H9 (cell line): ENCODE results near the gene IRF1. TPM values are rescaled to one million over a fixed set of nuclear protein-coding genes. Genes with fewer than 3 reads are reported as not detected.

ENCODE experiments used
- DNase-seq: peaks from one replicate; pipeline ENCODE4 v3.0.0-alpha.2; 2017
- H2AFZ ChIP-seq: one replicate; pipeline ENCODE4 v1.6.1; 2013; ENCODE audit warnings: mild to moderate bottlenecking, low read length, control low read depth, moderate library complexity
- H2AK5ac ChIP-seq: 2 replicates; pipeline ENCODE4 v1.6.1; 2013; ENCODE audit warnings: low read length, control low read depth, mixed read lengths; ENCODE audit not compliant: insufficient read length
- H2BK120ac ChIP-seq: one replicate; pipeline ENCODE4 v1.6.1; 2013; ENCODE audit warnings: low read depth, mild to moderate bottlenecking, low read length, control low read depth, inconsistent platforms; ENCODE audit not compliant: poor library complexity, severe bottlenecking
- H2BK12ac ChIP-seq: 2 replicates; pipeline ENCODE4 v1.6.1; 2013; ENCODE audit warnings: low read length, control low read depth, mixed read lengths, low read depth; ENCODE audit not compliant: insufficient read length
- H2BK15ac ChIP-seq: 2 replicates; pipeline ENCODE4 v1.6.1; 2013; ENCODE audit warnings: low read depth, low read length, control low read depth
- H2BK20ac ChIP-seq: one replicate; pipeline ENCODE4 v1.6.1; 2013; ENCODE audit warnings: low read depth, mild to moderate bottlenecking, low read length, control low read depth, inconsistent platforms; ENCODE audit not compliant: poor library complexity, severe bottlenecking
- H2BK5ac ChIP-seq: 2 replicates; pipeline ENCODE4 v1.6.1; 2013; ENCODE audit warnings: low read length, control low read depth, mixed read lengths; ENCODE audit not compliant: insufficient read length
- H3K14ac ChIP-seq: 2 replicates; pipeline ENCODE4 v1.6.1; 2013; ENCODE audit warnings: low read length, control low read depth; ENCODE audit not compliant: insufficient read depth
- H3K18ac ChIP-seq: 2 replicates; pipeline ENCODE4 v1.6.1; 2013; ENCODE audit warnings: low read depth, mild to moderate bottlenecking, mixed read lengths, low read length, control low read depth; ENCODE audit not compliant: insufficient read length
- H3K23ac ChIP-seq: 2 replicates; pipeline ENCODE4 v1.6.1; 2013; ENCODE audit warnings: low read length, control low read depth, mixed read lengths, low read depth; ENCODE audit not compliant: insufficient read length
- H3K23me2 ChIP-seq: 2 replicates; pipeline ENCODE4 v1.6.1; 2013; ENCODE audit warnings: low read depth, mild to moderate bottlenecking, mixed read lengths, low read length, control low read depth; ENCODE audit not compliant: insufficient read length, poor library complexity, severe bottlenecking
- H3K27ac ChIP-seq: 2 replicates; pipeline ENCODE4 v1.5.1; 2013; ENCODE audit warnings: low read length, control low read depth, mixed read lengths, low read depth; ENCODE audit not compliant: insufficient read length
- H3K27me3 ChIP-seq: 2 replicates; pipeline ENCODE4 v1.6.1; 2013; ENCODE audit warnings: low read length, control low read depth, inconsistent platforms; ENCODE audit not compliant: insufficient read depth
- H3K4ac ChIP-seq: 2 replicates; pipeline ENCODE4 v1.6.1; 2013; ENCODE audit warnings: low read depth, mild to moderate bottlenecking, control low read depth, inconsistent platforms, low read length, moderate library complexity
- H3K4me1 ChIP-seq: 2 replicates; pipeline ENCODE4 v1.6.1; 2013; ENCODE audit warnings: low read length, control low read depth, inconsistent platforms; ENCODE audit not compliant: insufficient read depth
- H3K4me2 ChIP-seq: 2 replicates; pipeline ENCODE4 v1.6.1; 2013; ENCODE audit warnings: low read length, control low read depth, mixed read lengths; ENCODE audit not compliant: insufficient read length, insufficient read depth
- H3K56ac ChIP-seq: 2 replicates; pipeline ENCODE4 v1.6.1; 2013; ENCODE audit warnings: low read depth, mild to moderate bottlenecking, mixed read lengths, low read length, control low read depth; ENCODE audit not compliant: insufficient read length
- H3K79me1 ChIP-seq: 2 replicates; pipeline ENCODE4 v1.6.1; 2013; ENCODE audit warnings: low read depth, mild to moderate bottlenecking, moderate library complexity, low read length, control low read depth, inconsistent platforms; ENCODE audit not compliant: insufficient read depth, poor library complexity, severe bottlenecking
- H3K79me2 ChIP-seq: 2 replicates; pipeline ENCODE4 v1.6.1; 2013; ENCODE audit warnings: low read length, control low read depth, inconsistent platforms; ENCODE audit not compliant: insufficient read depth
- H3K9ac ChIP-seq: 2 replicates; pipeline ENCODE4 v1.6.1; 2013; ENCODE audit warnings: low read length, control low read depth, mixed read lengths; ENCODE audit not compliant: insufficient read length; ENCODE audit errors: extremely low read depth
- H3K9me3 ChIP-seq: one replicate; pipeline ENCODE4 v1.6.1; 2013; ENCODE audit warnings: low read depth, low read length, inconsistent platforms; ENCODE audit not compliant: control insufficient read depth
- H3T11ph ChIP-seq: one replicate; pipeline ENCODE4 v1.6.1; 2013; ENCODE audit warnings: mild to moderate bottlenecking, low read length, control low read depth, inconsistent platforms
- H4K20me1 ChIP-seq: one replicate; pipeline ENCODE4 v1.6.1; 2013; ENCODE audit not compliant: control insufficient read depth, insufficient read length, insufficient read depth
- H4K5ac ChIP-seq: 2 replicates; pipeline ENCODE4 v1.6.1; 2013; ENCODE audit warnings: low read depth, mild to moderate bottlenecking, mixed read lengths, low read length, control low read depth; ENCODE audit not compliant: insufficient read length
- H4K8ac ChIP-seq: replicated peaks from 2 replicates; pipeline ENCODE4 v1.6.1; 2013; ENCODE audit warnings: low read length, control low read depth, mixed read lengths, low read depth; ENCODE audit not compliant: insufficient read length
- H4K91ac ChIP-seq: 2 replicates; pipeline ENCODE4 v1.6.1; 2013; ENCODE audit warnings: low read depth, mild to moderate bottlenecking, moderate library complexity, mixed read lengths, low read length, control low read depth; ENCODE audit not compliant: insufficient read length
- H3K27ac Mint-ChIP-seq, 3 experiments: 2 replicates in 2 of 3; 3 replicates in 1 of 3; pipeline ENCODE4 v1.8.0; 2020 to 2021; ENCODE audit warnings: mixed read lengths in 3 of 3, mild to moderate bottlenecking in 1 of 3, moderate library complexity in 1 of 3
- H3K27me3 Mint-ChIP-seq: 2 replicates; pipeline ENCODE4 v1.8.0; 2021; ENCODE audit warnings: low read depth, mild to moderate bottlenecking, moderate library complexity, mixed read lengths
- H3K36me3 Mint-ChIP-seq, 3 experiments: 2 replicates in 2 of 3; 3 replicates in 1 of 3; pipeline ENCODE4 v1.8.0; 2020 to 2021; ENCODE audit warnings: low read depth in 3 of 3, mixed read lengths in 3 of 3; ENCODE audit not compliant: insufficient read depth in 1 of 3
- H3K4me1 Mint-ChIP-seq, 2 experiments: 2 replicates each; pipeline ENCODE4 v1.8.0; 2020; ENCODE audit warnings: mixed read lengths in 2 of 2
- H3K4me3 Mint-ChIP-seq, 2 experiments: 2 replicates in 1 of 2; 3 replicates in 1 of 2; pipeline ENCODE4 v1.8.0; 2020 to 2021; ENCODE audit warnings: mild to moderate bottlenecking in 2 of 2, mixed read lengths in 2 of 2, moderate library complexity in 1 of 2
- H3K9me3 Mint-ChIP-seq, 2 experiments: 2 replicates in 1 of 2; 3 replicates in 1 of 2; pipeline ENCODE4 v1.8.0; 2020; ENCODE audit warnings: mild to moderate bottlenecking in 2 of 2, mixed read lengths in 2 of 2, moderate library complexity in 1 of 2
- WGBS: extraction: QIAGEN DNeasy Blood & Tissue Kit; methylation state at CpG from one replicate; pipeline ENCODE4 v1.1.7; 2013; ENCODE audit warnings: missing lambda C conversion rate, low lambda C conversion rate, mixed read lengths; ENCODE audit not compliant: insufficient read length; ENCODE audit errors: extremely low coverage; 5-methylcytosine and 5-hydroxymethylcytosine counted together
- total RNA-seq: library from RNA; stranded (reverse); gene quantifications from 2 replicates; pipeline ENCODE4 v1.2.1, GENCODE V29; 2021
- TF ChIP-seq, protein P1 (sequence below): fragments of 200-600 bp; sonication (generic); conservative IDR thresholded peaks from 3 replicates; pipeline ENCODE4 v1.8.0; 2021; ENCODE audit warnings: antibody characterized with exemption, mild to moderate bottlenecking

IRF1 gene
- total RNA-seq, 1 experiment from 2014 or later = 8.7 TPM

DNA sequence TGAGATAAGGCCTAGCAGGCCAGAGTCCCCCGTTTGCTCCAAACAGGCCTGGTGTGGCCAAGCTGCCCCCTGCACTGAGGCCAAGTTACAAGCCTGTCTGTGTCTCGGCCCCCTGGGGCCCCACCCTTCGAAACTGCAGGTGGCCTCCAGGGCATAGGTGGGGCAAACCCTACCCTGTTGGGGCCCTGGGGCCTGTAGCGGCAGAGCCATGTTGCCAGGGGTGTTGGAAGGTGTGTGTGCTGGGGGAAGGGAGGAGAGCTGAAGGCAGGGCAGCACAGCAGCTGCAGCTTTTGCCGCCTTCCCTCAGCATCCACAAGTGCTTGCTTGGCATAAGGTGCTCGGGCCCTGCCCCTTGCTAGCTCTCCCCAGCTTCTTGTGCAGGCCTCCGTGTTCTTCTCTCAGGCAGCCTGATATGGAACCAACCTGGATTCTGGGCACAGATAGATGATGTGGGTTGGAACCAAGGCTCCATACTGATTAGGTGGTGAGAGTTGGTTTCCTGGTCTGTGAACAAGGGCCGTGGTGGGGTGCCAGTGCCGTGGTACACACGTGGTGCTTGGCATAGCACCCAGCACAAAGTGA, 12.7 kb downstream of the IRF1 start:
- Mint-ChIP-seq H3K4me3 (no peak overlapping the region), H3K27ac (no peak overlapping the region), H3K9me3 (no peaks in the 10 kb centered on the region; a peak in 1 of 5 replicates), H3K36me3 (peaks cover 0 to 2% (median 2%) of the 10 kb centered on the region in 3 experiments; a peak in 3 of 7 replicates), H3K4me1 (peaks cover 10 to 11% of the 10 kb centered on the region in 2 experiments), H3K27me3 (no peaks in the 10 kb centered on the region)
- H4K20me1 ChIP-seq = no peaks in the 10 kb centered on the region
- H4K5ac ChIP-seq = no peak overlapping the region
- no peak overlapping the region for H3K18ac ChIP-seq
- TF ChIP-seq, protein P1, sequence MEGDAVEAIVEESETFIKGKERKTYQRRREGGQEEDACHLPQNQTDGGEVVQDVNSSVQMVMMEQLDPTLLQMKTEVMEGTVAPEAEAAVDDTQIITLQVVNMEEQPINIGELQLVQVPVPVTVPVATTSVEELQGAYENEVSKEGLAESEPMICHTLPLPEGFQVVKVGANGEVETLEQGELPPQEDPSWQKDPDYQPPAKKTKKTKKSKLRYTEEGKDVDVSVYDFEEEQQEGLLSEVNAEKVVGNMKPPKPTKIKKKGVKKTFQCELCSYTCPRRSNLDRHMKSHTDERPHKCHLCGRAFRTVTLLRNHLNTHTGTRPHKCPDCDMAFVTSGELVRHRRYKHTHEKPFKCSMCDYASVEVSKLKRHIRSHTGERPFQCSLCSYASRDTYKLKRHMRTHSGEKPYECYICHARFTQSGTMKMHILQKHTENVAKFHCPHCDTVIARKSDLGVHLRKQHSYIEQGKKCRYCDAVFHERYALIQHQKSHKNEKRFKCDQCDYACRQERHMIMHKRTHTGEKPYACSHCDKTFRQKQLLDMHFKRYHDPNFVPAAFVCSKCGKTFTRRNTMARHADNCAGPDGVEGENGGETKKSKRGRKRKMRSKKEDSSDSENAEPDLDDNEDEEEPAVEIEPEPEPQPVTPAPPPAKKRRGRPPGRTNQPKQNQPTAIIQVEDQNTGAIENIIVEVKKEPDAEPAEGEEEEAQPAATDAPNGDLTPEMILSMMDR = no peak; the same call in 2 of the 3 replicates
- no peak overlapping the region for H3K4me2 ChIP-seq
- no peak overlapping the region for H3K4ac ChIP-seq
- WGBS = no CpG with 5 or more reads among the region's 10 CpGs
- H4K8ac ChIP-seq = no peak overlapping the region
- H3K27ac ChIP-seq = no peak overlapping the region
- no peak overlapping the region for H2BK20ac ChIP-seq
- H2BK15ac ChIP-seq = no peak overlapping the region
- H3K9me3 ChIP-seq = no peaks in the 10 kb centered on the region
- H3K4me1 ChIP-seq = peaks cover 2% of the 10 kb centered on the region; the same call in 1 of the 2 replicates
- H3K79me1 ChIP-seq = no peaks in the 10 kb centered on the region
- no peak overlapping the region for H3K23ac ChIP-seq
- no peak overlapping the region for H3K56ac ChIP-seq
- H4K91ac ChIP-seq = no peak overlapping the region
- no peak overlapping the region for H3K14ac ChIP-seq
- H3K23me2 ChIP-seq = no peaks in the 10 kb centered on the region
- no peak overlapping the region for H2AK5ac ChIP-seq
- H2BK12ac ChIP-seq = no peak overlapping the region
- no peak overlapping the region for H2AFZ ChIP-seq
- no peak overlapping the region for H3K9ac ChIP-seq
- H2BK5ac ChIP-seq = no peak overlapping the region
- H3K27me3 ChIP-seq = no peaks in the 10 kb centered on the region
- no peak overlapping the region for H2BK120ac ChIP-seq
- H3K79me2 ChIP-seq = no peaks in the 10 kb centered on the region
- no peak overlapping the region for H3T11ph ChIP-seq
- no peak for DNase-seq
